WERI-Rb-1 (cell line): ENCODE measurements around the gene SAT1.

Experiments used
- DNase-seq: peaks from one replicate; pipeline ENCODE4 v3.0.0-alpha.2; 2020
- H3K27ac ChIP-seq: fragments of 250-450 bp; sonication (Bioruptor Pico); 2 replicates; pipeline ENCODE4 v1.5.1; 2020; ENCODE audit warnings: mild to moderate bottlenecking, moderate library complexity
- H3K27me3 ChIP-seq: fragments of 250-450 bp; sonication (Bioruptor Pico); 2 replicates; pipeline ENCODE4 v1.5.1; 2021; ENCODE audit warnings: mild to moderate bottlenecking, low read depth, moderate library complexity; ENCODE audit not compliant: insufficient read depth, severe bottlenecking
- H3K36me3 ChIP-seq: fragments of 250-450 bp; sonication (Bioruptor Pico); 2 replicates; pipeline ENCODE4 v1.5.1; 2020; ENCODE audit warnings: mild to moderate bottlenecking, moderate library complexity
- H3K4me3 ChIP-seq: 2 replicates; pipeline ENCODE4 v1.5.1; 2011; ENCODE audit warnings: low read depth, mild to moderate bottlenecking, control low read depth, low read length
- H3K9me3 ChIP-seq: fragments of 250-450 bp; sonication (Bioruptor Pico); 2 replicates; pipeline ENCODE4 v1.5.1; 2021; ENCODE audit warnings: mild to moderate bottlenecking, moderate library complexity; ENCODE audit not compliant: severe bottlenecking
- TF ChIP-seq, protein P1 (sequence below): IDR thresholded peaks from 2 replicates; pipeline ENCODE4 v1.5.1; 2011; ENCODE audit warnings: low read depth, mild to moderate bottlenecking, control low read depth, inconsistent platforms, low read length

Gene SAT1

DNA sequence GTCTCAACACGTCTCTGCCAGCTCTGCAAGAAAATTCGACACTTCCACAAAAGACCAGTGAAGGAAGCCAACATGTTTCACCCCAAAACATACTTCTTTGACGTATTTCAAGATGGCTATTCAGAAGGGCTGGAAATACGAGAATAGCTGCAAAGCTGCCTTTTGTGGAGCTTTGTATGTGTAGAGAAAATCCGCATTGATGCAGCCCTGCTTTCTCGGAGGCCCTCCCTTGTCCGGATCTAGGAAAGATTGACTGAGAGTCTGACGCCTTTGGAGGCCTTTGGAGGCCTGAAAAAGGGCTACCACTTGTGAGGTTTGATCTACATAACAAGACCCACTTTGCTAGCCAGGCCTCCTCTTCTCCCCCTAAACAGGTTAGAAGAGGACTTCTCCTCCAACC is 12.2 kb downstream of the SAT1 start:
- DNase-seq = no peak
- TF ChIP-seq, protein P1, sequence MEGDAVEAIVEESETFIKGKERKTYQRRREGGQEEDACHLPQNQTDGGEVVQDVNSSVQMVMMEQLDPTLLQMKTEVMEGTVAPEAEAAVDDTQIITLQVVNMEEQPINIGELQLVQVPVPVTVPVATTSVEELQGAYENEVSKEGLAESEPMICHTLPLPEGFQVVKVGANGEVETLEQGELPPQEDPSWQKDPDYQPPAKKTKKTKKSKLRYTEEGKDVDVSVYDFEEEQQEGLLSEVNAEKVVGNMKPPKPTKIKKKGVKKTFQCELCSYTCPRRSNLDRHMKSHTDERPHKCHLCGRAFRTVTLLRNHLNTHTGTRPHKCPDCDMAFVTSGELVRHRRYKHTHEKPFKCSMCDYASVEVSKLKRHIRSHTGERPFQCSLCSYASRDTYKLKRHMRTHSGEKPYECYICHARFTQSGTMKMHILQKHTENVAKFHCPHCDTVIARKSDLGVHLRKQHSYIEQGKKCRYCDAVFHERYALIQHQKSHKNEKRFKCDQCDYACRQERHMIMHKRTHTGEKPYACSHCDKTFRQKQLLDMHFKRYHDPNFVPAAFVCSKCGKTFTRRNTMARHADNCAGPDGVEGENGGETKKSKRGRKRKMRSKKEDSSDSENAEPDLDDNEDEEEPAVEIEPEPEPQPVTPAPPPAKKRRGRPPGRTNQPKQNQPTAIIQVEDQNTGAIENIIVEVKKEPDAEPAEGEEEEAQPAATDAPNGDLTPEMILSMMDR = no peak
- no peak overlapping the region for H3K27ac ChIP-seq
- no peak overlapping the region for H3K4me3 ChIP-seq
- H3K27me3 ChIP-seq = peaks cover 5% of the 10 kb centered on the region
- H3K9me3 ChIP-seq = no peaks in the 10 kb centered on the region
- no peaks in the 10 kb centered on the region for H3K36me3 ChIP-seq

DNA sequence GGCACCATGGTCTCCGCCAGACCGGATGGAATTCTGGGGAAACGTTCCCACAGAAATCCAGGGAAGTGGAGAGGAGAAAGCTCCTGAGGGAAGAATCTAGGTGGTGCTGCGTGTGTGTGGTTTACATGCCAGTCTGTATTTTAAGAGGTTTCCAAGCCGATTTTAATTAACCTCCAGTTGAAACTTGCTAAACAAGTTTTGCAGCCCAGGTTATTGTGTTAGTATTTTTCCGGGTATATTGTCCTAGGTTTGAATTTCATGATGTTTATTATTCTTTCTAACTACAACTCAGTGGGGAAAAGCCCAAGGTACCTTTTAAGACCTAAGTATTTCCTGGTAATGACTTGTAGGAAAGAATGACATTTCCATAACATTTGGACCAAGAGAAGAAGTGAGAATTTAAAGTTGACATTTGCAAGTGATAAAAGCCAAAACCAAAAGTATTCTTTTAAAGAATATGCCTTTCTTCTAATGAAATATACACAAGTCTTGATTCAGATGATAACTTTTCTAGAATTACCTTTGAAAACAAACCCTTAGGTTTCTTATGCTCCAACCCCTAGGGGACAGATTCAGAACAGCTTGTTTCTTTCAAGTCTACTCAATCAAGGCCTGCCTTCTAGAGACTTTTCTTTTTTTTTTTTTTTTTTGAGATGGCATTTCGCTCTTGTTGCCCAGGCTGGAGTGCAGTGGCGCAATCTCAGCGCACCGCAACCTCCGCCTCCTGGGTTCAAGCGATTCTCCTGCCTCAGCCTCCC is 14.6 kb downstream of the SAT1 start:
- peaks cover 9% of the 10 kb centered on the region for H3K27me3 ChIP-seq
- TF ChIP-seq, protein P1 = no peak
- H3K27ac ChIP-seq = no peak overlapping the region
- no peak overlapping the region for H3K4me3 ChIP-seq
- H3K9me3 ChIP-seq = no peaks in the 10 kb centered on the region
- H3K36me3 ChIP-seq = no peaks in the 10 kb centered on the region
- no peak for DNase-seq

DNA sequence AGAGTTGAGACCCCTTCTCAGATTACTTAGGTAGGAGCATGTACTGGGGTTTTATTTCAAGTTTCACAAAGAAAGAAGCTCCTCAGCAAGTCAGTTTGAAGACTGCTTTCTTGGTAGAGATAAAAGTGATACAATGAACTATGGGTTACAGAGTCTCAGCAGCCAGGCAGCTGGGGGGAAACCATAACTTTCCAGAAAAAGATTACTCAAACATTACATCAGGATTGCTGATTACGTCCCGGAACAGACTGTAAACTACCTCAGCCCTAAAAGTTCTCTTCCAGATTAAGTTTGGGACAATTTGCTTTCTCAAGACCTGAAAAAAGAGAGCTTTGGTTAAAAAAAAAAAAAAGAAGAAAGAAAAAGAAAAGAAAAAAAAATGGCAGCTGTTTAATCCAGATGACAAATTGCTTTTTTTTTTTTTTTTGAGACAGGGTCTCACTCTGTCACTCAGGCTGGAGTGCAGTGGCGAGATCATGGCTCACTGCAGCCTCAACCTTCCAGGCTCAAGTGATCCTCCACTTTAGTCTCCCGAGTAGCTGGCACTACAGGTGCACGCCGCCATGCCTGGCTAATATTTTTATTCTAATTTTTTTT is 16.6 kb downstream of the SAT1 start:
- Histone ChIP-seq H3K4me3 (no peak overlapping the region), H3K27me3 (peaks cover 14% of the 10 kb centered on the region), H3K36me3 (no peaks in the 10 kb centered on the region), H3K27ac (no peak overlapping the region), H3K9me3 (no peaks in the 10 kb centered on the region)
- no peak for DNase-seq
- TF ChIP-seq, protein P1 = no peak

DNA sequence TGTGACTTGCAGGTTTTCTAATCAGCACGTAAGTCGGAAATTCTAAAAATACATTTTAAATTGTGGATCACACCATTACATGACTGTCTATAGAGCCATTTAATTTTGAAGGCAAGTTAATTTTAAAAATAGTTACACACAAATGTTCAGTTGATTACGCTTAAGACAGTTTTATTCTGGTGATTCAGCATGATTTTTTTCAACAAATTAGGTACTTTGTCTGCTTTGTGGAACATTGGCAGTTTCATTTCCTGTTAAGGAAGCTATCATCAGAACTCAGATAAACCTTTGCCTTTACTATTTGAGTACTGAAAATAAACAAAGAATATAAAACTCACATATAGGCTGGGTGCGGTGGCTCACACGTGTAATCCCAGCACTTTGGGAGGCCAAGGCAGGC is 19.5 kb downstream of the SAT1 start:
- Histone ChIP-seq H3K27ac (no peak overlapping the region), H3K36me3 (no peaks in the 10 kb centered on the region), H3K9me3 (no peaks in the 10 kb centered on the region), H3K4me3 (no peak overlapping the region), H3K27me3 (peaks cover 9% of the 10 kb centered on the region)
- TF ChIP-seq, protein P1 = no peak
- no peak for DNase-seq

DNA sequence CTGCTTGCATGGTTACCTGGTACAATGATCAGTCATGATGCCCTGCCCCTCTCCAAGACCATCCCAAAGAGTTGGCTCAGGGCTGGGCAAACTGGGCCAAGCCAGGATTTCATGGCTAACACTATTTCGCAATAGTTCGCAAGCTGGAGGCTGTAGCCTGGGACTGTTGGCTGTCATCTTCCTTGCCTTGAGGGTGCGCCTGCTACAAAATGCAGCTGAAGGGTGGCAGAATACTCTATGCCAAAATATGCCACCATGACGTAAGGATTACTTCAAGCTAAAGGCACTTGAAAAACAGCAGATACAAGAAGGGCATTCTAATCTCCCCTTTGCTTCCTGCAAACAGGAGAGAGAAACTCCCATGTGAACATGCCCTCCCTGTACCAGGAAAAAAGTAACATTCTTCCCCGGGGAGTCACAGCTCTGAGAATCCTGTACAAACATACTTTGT is 21.0 kb downstream of the SAT1 start:
- Histone ChIP-seq H3K36me3 (no peaks in the 10 kb centered on the region), H3K4me3 (no peak overlapping the region), H3K27me3 (peaks cover 9% of the 10 kb centered on the region), H3K9me3 (no peaks in the 10 kb centered on the region), H3K27ac (no peak overlapping the region)
- TF ChIP-seq, protein P1 = no peak
- DNase-seq = no peak
